Fibroblast of lung (primary cell): ENCODE data around the gene DKKL1.

Experiments used
- CTCF ChIP-seq, 2 donors: IDR thresholded peaks in 1 of 2; conservative IDR thresholded peaks in 1 of 2; 1 replicate in 1 of 2; 2 replicates in 1 of 2; pipeline ENCODE4 v1.5.1; 2011 to 2012; ENCODE audit warnings: low read length in 2 of 2, control low read depth in 1 of 2, inconsistent platforms in 1 of 2, low read depth in 1 of 2, mild to moderate bottlenecking in 1 of 2
- EZH2 ChIP-seq: IDR thresholded peaks from 2 replicates; pipeline ENCODE4 v1.5.1; 2012; ENCODE audit warnings: low read length, control low read depth, mild to moderate bottlenecking; ENCODE audit errors: missing control alignments

GRCh38 chr19:49423985-49424303 is 60.3 kb downstream of the DKKL1 start:
- TF ChIP-seq CTCF (conservative IDR thresholded peaks at IDR 0.05 in 1 of 2, IDR thresholded peaks at IDR 0.05 in 1 of 2; ENCODE audit: low read depth in 1 of 2, low read length in 2 of 2) (no peak), EZH2 (no peak)
